WI38 (cell line): ENCODE results near the gene IFT43.
A peak's percentile ranks its signal among the peaks of the same experiment; 100 is the strongest.

Experiments used
- H3K4me3 ChIP-seq: 2 replicates; pipeline ENCODE4 v1.5.1; 2011; ENCODE audit warnings: low read depth, mild to moderate bottlenecking, control low read depth, low read length
- TF ChIP-seq, protein P1 (sequence below): IDR thresholded peaks from 2 replicates; pipeline ENCODE4 v1.5.1; 2012; ENCODE audit warnings: low read depth, mild to moderate bottlenecking, control low read depth, low read length

The IFT43 gene

DNA sequence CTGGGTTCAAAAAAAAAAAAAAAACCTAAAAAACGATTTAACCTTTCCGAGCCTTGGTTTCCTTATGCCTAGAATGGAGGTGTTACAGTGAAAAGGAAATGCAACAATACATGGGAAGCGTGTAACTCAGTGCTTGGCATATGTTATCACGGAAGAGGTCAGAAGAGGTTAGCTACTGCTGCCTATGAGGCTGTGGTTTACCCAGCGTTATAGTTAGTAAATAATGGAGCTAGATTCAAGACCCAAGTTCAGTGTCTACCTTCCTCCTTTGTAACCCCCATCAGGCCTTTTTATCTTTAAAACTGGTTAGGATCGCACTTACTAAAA is 839 bp downstream of the IFT43 start:
- peak overlapping the region; percentile 78 for H3K4me3 ChIP-seq
- TF ChIP-seq, protein P1, sequence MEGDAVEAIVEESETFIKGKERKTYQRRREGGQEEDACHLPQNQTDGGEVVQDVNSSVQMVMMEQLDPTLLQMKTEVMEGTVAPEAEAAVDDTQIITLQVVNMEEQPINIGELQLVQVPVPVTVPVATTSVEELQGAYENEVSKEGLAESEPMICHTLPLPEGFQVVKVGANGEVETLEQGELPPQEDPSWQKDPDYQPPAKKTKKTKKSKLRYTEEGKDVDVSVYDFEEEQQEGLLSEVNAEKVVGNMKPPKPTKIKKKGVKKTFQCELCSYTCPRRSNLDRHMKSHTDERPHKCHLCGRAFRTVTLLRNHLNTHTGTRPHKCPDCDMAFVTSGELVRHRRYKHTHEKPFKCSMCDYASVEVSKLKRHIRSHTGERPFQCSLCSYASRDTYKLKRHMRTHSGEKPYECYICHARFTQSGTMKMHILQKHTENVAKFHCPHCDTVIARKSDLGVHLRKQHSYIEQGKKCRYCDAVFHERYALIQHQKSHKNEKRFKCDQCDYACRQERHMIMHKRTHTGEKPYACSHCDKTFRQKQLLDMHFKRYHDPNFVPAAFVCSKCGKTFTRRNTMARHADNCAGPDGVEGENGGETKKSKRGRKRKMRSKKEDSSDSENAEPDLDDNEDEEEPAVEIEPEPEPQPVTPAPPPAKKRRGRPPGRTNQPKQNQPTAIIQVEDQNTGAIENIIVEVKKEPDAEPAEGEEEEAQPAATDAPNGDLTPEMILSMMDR = no peak

DNA sequence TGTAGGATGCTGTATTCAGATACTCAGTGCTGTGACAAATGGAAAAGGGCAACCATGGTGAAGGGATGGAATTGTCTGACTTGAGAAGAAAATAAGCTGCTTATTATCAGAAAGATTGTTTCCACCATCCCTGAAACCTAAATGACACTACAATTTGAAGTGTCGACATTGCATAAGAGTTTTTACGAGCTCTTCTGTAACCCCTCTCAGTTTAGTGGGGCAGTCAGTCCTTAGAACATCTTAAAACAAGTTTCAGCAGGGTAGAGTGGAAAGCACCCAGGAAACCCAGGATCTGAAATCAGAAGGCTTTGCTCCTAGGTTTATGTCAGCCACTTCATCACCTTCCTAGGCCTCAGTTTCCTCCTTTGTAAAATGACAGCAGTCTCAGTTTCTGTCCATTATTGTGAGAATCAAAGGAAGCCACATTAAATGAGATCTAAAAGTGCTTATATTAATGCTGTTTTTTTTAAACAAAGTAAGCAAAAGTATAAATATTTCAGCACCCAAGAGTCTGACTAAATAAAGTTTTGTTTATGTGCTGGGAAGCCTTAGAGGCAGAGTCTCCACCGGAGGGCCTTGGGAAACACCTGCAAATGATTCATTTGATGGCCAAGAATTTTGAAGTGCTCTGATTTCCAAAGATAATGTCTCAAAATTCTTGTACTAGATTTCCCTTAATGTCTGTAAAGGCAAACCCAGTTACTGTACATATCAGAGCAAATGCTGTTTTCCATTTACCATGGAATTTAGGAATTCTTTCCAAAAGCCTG is 1.8 kb downstream of the IFT43 start:
- H3K4me3 ChIP-seq = no peak overlapping the region
- TF ChIP-seq, protein P1 = no peak

DNA sequence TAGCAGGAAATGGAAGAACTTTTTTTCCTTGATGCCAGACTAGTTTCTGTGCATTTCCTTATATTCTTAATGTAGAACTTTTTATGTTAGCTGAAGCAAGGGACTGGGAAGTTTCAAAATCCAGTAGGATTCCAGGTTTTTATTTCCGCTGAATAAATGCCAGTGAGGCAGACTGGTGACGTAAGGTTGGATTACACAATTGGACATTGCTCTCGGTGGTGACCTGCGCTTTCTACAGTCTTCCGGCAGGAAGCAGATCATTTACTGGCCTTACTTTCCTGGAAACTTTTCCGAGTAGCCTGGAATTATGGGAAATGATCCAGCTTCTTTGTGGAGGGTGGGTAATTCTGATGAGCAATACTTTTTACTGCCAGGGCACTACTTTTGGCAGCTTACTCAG is 3.6 kb downstream of the IFT43 start:
- TF ChIP-seq, protein P1 = no peak
- no peak overlapping the region for H3K4me3 ChIP-seq

DNA sequence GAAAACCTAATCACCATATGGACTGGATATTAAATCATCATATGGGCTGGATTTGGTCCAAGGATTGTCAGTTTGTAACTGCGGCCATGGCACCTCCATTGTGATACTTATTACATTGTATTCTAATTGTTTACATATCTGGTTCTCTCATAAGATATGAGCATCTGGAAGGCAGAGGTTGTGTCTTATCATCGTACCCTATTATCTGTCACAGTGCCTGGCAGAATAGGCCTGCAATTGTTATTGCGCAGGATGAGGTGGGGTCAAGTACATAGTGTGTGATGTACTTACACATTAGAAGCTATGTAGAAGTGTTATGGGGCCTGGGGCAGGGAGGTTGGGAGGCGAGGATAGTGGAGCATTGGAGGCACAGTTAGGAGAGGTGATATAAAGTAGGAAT is 4.7 kb downstream of the IFT43 start:
- H3K4me3 ChIP-seq = no peak overlapping the region
- TF ChIP-seq, protein P1 = no peak

DNA sequence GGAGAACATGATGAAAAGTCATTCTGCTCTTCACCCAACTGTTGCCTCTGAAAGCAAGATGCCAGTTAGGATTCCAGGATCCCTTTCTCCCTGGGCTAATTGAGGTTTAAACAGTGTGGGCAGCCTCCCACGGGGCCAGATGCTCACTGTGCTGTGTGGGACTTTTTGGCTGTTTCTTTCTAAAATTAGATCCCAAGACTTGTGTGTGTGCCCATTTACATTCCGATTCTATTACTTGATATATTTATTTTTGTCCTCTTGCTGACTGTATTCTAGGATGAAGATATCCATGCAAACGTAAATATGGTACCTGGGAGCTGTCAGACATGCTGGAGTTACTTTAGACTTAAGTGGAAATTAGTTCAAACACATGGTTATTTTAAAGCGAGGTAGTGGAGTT is 6.2 kb downstream of the IFT43 start:
- TF ChIP-seq, protein P1 = no peak
- no peak overlapping the region for H3K4me3 ChIP-seq

DNA sequence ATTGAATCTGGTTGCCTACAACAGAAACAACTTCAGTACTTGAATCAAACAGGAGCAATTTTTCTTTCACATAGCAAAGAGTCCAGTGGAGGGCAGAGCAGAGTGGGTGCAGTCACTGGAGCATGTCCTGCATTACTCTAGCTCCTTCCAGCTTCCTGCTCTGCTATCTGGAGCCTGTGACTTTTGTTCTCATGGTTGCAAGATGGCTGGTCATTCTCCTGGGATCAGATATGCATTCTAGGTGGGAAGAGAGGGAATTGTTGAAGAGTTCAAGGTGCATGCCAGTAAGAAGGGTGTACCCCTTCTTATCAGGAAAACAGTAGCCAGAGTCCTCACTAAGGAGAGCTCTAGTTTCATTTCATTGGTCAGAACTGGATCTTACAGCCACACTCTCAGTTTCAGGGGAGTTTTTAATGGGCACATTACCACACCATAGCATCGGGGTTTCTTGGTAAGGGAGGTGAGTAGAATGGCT is 8.0 kb downstream of the IFT43 start:
- TF ChIP-seq, protein P1 = no peak
- no peak overlapping the region for H3K4me3 ChIP-seq

DNA sequence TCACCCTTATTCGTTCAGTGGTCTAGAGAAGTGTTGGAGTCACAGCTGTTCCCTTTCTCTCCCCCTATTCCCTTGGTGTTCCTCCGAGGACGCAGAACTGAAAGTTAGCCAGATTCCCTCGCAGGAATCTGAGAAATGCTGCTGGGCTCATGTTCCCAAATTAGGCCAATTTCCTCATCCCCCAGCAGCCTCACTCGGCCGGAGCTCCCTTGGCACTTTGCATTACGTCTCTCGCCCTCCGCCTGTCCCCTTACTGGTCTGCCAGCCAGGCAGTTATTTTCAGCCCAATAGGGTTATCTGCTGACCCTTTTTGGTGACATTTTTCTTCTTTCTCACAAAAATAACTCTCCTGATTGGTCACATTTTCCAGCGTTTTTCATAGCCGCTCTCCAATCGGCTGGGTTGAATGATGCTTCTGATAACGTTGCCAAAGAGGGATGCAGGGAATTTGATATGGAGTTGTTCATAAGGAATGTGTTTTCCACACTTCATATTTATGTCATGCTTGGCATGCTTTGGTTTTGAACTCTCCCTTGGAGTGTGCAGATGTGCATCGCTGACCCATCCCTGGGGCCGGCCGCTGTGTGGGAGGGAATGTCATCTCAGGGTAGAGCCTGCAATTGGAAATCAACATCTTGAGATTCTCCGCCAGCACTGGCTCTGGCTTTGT is 9.9 kb downstream of the IFT43 start:
- peak overlapping the region; percentile 15 for H3K4me3 ChIP-seq
- TF ChIP-seq, protein P1 = no peak
